ENCODE results near the gene SERINC3. TPM values are rescaled to one million over a fixed set of nuclear protein-coding genes. Genes with fewer than 3 reads are reported as not detected.

Gene SERINC3
- total RNA-seq, 1 experiment from 2014 or later: 110 TPM

DNA sequence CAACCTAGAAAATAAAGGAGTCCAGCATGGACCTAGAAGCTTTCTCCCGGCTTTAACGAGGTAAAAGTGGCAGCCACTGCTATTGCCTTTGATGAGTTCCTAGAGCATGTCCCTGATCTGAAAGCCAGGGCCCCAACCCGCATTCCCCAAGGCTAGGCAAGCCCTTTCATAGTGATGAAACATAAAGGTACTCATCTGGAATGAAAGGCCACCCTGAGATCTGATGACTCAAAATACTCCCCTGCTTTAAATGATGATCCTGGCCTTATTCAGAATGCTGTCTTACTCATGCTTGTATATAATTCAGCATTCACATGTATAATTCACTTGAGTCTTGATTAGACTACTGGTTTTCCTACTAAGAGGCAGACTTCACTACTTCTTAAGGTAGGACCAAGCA, 24.9 kb downstream of the SERINC3 start:
- CTCF ChIA-PET: no interaction called here
- POLR2A ChIA-PET (ENCODE audit: unreplicated experiment): no interaction called here

DNA sequence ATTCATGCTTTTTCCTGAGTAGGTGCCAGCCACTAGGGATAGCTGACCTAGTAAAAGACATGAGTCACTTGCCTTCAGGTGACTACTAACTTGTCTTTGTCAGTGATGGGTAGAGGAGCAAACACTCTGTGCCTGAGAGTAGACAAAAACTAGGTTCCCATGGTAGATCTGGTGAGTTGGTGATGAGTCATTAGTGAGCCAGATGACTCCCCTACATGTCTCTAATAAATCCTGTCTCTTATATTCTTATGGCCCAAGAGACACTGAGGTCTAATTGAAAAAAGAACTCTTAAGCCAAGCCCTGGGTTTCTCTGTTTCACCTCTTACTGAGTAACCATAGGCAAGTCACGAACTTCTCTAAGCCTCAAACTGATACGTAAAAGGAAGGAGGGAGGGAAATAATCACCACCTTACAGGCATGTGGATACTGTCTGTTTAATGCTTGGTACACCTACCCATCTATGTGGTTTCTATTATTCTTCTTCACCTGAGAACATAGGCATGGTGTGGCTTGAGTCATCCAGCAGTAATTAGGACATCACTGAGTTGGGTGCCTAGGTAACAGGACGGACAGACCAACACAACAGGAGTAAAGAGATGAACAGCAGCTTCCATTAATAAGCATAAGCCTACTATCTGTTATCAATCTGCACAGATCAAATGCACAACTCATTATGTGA, 25.9 kb downstream of the SERINC3 start:
- ChIA-PET POLR2A (ENCODE audit: unreplicated experiment) (interaction anchor here (0.7 kb wide), 1 partner anchor 113 kb away, joined by 3 read pairs; no protein-coding TSS in a partner anchor), CTCF (no interaction called here)
- TF ChIP-seq, protein P1, sequence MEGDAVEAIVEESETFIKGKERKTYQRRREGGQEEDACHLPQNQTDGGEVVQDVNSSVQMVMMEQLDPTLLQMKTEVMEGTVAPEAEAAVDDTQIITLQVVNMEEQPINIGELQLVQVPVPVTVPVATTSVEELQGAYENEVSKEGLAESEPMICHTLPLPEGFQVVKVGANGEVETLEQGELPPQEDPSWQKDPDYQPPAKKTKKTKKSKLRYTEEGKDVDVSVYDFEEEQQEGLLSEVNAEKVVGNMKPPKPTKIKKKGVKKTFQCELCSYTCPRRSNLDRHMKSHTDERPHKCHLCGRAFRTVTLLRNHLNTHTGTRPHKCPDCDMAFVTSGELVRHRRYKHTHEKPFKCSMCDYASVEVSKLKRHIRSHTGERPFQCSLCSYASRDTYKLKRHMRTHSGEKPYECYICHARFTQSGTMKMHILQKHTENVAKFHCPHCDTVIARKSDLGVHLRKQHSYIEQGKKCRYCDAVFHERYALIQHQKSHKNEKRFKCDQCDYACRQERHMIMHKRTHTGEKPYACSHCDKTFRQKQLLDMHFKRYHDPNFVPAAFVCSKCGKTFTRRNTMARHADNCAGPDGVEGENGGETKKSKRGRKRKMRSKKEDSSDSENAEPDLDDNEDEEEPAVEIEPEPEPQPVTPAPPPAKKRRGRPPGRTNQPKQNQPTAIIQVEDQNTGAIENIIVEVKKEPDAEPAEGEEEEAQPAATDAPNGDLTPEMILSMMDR (conservative IDR thresholded peaks at IDR 0.05): no peak
- no peak for TF ChIP-seq EZH2 (IDR thresholded peaks at IDR 0.05; ENCODE audit: low read depth)
- no TSS peak for BruUV-seq (replicated peaks)
- Histone ChIP-seq H3K79me2 (ENCODE audit: low read depth) (0 out of 2 replicates have a peak, but pooled peaks cover 5% of the 10 kb centered on the region), H4K20me1 (ENCODE audit: insufficient read depth) (no peaks in the 10 kb centered on the region), H3K4me2 (peak overlapping the region; percentile 60), H3K27me3 (ENCODE audit: insufficient read depth, low read depth) (no peaks in the 10 kb centered on the region), H3K27ac (peak overlapping the region; percentile 97), H3K4me1 (replicated peaks; ENCODE audit: insufficient read depth) (peaks cover 42% of the 10 kb centered on the region), H2AFZ (no peak overlapping the region), H3K36me3 (ENCODE audit: low read depth) (peaks cover 53% of the 10 kb centered on the region), H3F3A (ENCODE audit: insufficient read depth, low read depth) (peaks cover 45% of the 10 kb centered on the region), H3K9me3 (ENCODE audit: insufficient read depth, low read depth) (no peaks in the 10 kb centered on the region), H3K9me2 (ENCODE audit: insufficient read depth) (no peaks in the 10 kb centered on the region), H3K4me3 (no peak overlapping the region; the same call in 1 of the 2 replicates)
- intact Hi-C loops (cut with micrococcal nuclease; ENCODE audit: unreplicated experiment): no loop called here
- DNase-seq: peak; percentile 22 to 97

More for the DNA sequence above, 24.9 kb downstream of the SERINC3 start:
- Histone ChIP-seq H3K79me2 (ENCODE audit: low read depth) (0 out of 2 replicates have a peak, but pooled peaks cover 5% of the 10 kb centered on the region), H2AFZ (no peak overlapping the region), H3K9me3 (ENCODE audit: insufficient read depth, low read depth) (no peaks in the 10 kb centered on the region), H3K4me3 (no peak overlapping the region), H3K27me3 (ENCODE audit: insufficient read depth, low read depth) (no peaks in the 10 kb centered on the region), H4K20me1 (ENCODE audit: insufficient read depth) (no peaks in the 10 kb centered on the region), H3K4me1 (replicated peaks; ENCODE audit: insufficient read depth) (peaks cover 42% of the 10 kb centered on the region), H3K9me2 (ENCODE audit: insufficient read depth) (no peaks in the 10 kb centered on the region), H3K27ac (peak overlapping the region; percentile 97), H3K4me2 (peak overlapping the region; percentile 60), H3F3A (ENCODE audit: insufficient read depth, low read depth) (peaks cover 45% of the 10 kb centered on the region), H3K36me3 (ENCODE audit: low read depth) (peaks cover 54% of the 10 kb centered on the region)
- BruUV-seq (replicated peaks): no TSS peak
- TF ChIP-seq EZH2 (IDR thresholded peaks at IDR 0.05; ENCODE audit: low read depth): no peak
- TF ChIP-seq, protein P1 (conservative IDR thresholded peaks at IDR 0.05): no peak
- peak; percentile 35 to 85 for DNase-seq
- intact Hi-C loops (cut with micrococcal nuclease; ENCODE audit: unreplicated experiment): no loop called here

DNA sequence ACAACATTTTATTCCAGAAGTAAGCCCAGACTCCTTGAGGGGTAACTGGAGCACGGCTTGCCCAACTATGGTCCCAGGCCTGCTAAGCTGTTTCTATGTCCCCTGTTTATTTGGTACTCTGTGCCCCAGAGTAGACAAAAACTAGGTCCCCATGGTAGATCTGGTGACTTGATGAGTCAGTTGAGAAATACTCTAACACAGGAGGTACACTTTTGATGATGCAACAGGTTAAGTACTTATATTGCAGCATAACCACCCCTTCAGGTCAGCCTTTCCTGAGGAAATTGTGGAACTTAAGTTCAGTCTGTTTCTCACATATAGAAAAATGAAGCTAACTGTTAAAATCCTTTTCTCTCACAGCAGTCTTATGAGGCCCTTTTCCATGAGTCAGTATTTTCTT, 26.6 kb downstream of the SERINC3 start:
- Histone ChIP-seq H3K4me3 (peak overlapping the region; percentile 9; the same call in 1 of the 2 replicates), H3K36me3 (ENCODE audit: low read depth) (peaks cover 51% of the 10 kb centered on the region), H3K9me2 (ENCODE audit: insufficient read depth) (no peaks in the 10 kb centered on the region), H3K4me2 (peak overlapping the region; percentile 60), H4K20me1 (ENCODE audit: insufficient read depth) (no peaks in the 10 kb centered on the region), H3K9me3 (ENCODE audit: insufficient read depth, low read depth) (no peaks in the 10 kb centered on the region), H2AFZ (no peak overlapping the region), H3F3A (ENCODE audit: insufficient read depth, low read depth) (peaks cover 45% of the 10 kb centered on the region), H3K4me1 (replicated peaks; ENCODE audit: insufficient read depth) (peaks cover 42% of the 10 kb centered on the region), H3K27ac (peak overlapping the region; percentile 97), H3K27me3 (ENCODE audit: insufficient read depth, low read depth) (no peaks in the 10 kb centered on the region), H3K79me2 (ENCODE audit: low read depth) (0 out of 2 replicates have a peak, but pooled peaks cover 5% of the 10 kb centered on the region)
- POLR2A ChIA-PET (ENCODE audit: unreplicated experiment): interaction anchor here (0.7 kb wide), 1 partner anchor 114 kb away, joined by 3 read pairs; no protein-coding TSS in a partner anchor
- CTCF ChIA-PET: no interaction called here
- peak in 1 of 2 experiments; percentile 94 for DNase-seq
- intact Hi-C loops (cut with micrococcal nuclease; ENCODE audit: unreplicated experiment): no loop called here
- no TSS peak for BruUV-seq (replicated peaks)
- TF ChIP-seq, protein P1 (conservative IDR thresholded peaks at IDR 0.05): no peak
- TF ChIP-seq EZH2 (IDR thresholded peaks at IDR 0.05; ENCODE audit: low read depth): no peak
